Type B pancreatic cell (in vitro differentiated cells): ENCODE data around the gene PIP5K1A. TPM values are rescaled to one million over a fixed set of nuclear protein-coding genes. Genes with fewer than 3 reads are reported as not detected.

Source experiments
- DNase-seq: peaks from one replicate; pipeline ENCODE4 v3.0.0; 2021; ENCODE audit warnings: mixed read lengths; ENCODE audit not compliant: unreplicated experiment; ENCODE audit errors: extremely low spot score
- H3K27ac Mint-ChIP-seq: 2 replicates; pipeline ENCODE4 v1.8.0; 2021; ENCODE audit warnings: mild to moderate bottlenecking, mixed read lengths
- H3K27me3 Mint-ChIP-seq: 2 replicates; pipeline ENCODE4 v1.8.0; 2021; ENCODE audit warnings: mixed read lengths
- H3K36me3 Mint-ChIP-seq: 2 replicates; pipeline ENCODE4 v1.8.0; 2021; ENCODE audit warnings: mixed read lengths
- H3K4me1 Mint-ChIP-seq: one replicate; pipeline ENCODE4 v1.8.0; 2021; ENCODE audit warnings: mixed read lengths; ENCODE audit not compliant: unreplicated experiment
- H3K4me3 Mint-ChIP-seq: 2 replicates; pipeline ENCODE4 v1.8.0; 2021; ENCODE audit warnings: mild to moderate bottlenecking, mixed read lengths
- H3K9me3 Mint-ChIP-seq: 2 replicates; pipeline ENCODE4 v1.8.0; 2021; ENCODE audit warnings: mixed read lengths
- CTCF ChIP-seq: fragments of 200-600 bp; sonication (generic); conservative IDR thresholded peaks from 2 replicates; pipeline ENCODE4 v1.5.0; 2021; ENCODE audit warnings: antibody characterized with exemption, mild to moderate bottlenecking
- total RNA-seq: library from RNA; stranded (reverse); gene quantifications from 2 replicates; pipeline ENCODE4 v1.2.1, GENCODE V29; 2021; ENCODE audit warnings: low replicate concordance

PIP5K1A gene
- total RNA-seq, 1 donor from 2014 or later: 77.3 TPM

GRCh38 chr1:151286619-151287340 lies 88.4 kb downstream of the PIP5K1A start:
- peaks cover 15% of the 10 kb centered on the region for H3K4me1 Mint-ChIP-seq
- no peak overlapping the region for H3K4me3 Mint-ChIP-seq
- TF ChIP-seq CTCF: no peak
- H3K36me3 Mint-ChIP-seq: peaks cover 12% of the 10 kb centered on the region
- no peak for DNase-seq
- H3K9me3 Mint-ChIP-seq: no peaks in the 10 kb centered on the region
- H3K27me3 Mint-ChIP-seq: no peaks in the 10 kb centered on the region
- H3K27ac Mint-ChIP-seq: no peak overlapping the region

DNA sequence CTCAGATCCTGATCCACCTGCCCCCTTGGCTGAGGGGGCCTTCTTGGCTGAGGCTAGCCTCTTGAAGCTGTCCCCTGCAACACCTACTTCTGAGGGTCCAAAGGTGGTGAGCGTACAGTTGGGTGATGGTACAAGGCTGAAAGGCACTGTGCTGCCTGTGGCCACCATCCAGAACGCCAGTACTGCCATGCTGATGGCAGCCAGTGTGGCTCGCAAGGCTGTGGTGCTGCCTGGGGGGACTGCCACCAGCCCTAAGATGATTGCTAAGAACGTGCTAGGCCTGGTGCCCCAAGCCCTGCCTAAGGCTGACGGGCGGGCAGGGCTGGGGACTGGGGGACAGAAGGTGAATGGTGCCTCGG lies 89.0 kb downstream of the PIP5K1A start:
- H3K4me1 Mint-ChIP-seq: peaks cover 15% of the 10 kb centered on the region
- no peak overlapping the region for H3K27ac Mint-ChIP-seq
- H3K36me3 Mint-ChIP-seq: peaks cover 12% of the 10 kb centered on the region
- H3K9me3 Mint-ChIP-seq: no peaks in the 10 kb centered on the region
- no peak for DNase-seq
- H3K27me3 Mint-ChIP-seq: no peaks in the 10 kb centered on the region
- no peak overlapping the region for H3K4me3 Mint-ChIP-seq
- TF ChIP-seq CTCF: no peak

GRCh38 chr1:151287767-151288500 lies 89.6 kb downstream of the PIP5K1A start:
- H3K4me1 Mint-ChIP-seq: peaks cover 15% of the 10 kb centered on the region
- H3K36me3 Mint-ChIP-seq: peaks cover 17% of the 10 kb centered on the region
- H3K27me3 Mint-ChIP-seq: no peaks in the 10 kb centered on the region
- H3K27ac Mint-ChIP-seq: no peak overlapping the region
- no peak for TF ChIP-seq CTCF
- H3K9me3 Mint-ChIP-seq: no peaks in the 10 kb centered on the region
- DNase-seq: no peak
- H3K4me3 Mint-ChIP-seq: no peak overlapping the region

GRCh38 chr1:151288502-151288901 lies 90.2 kb downstream of the PIP5K1A start:
- peak overlapping the region; percentile 33 for H3K27ac Mint-ChIP-seq
- peaks cover 17% of the 10 kb centered on the region for H3K36me3 Mint-ChIP-seq

More at GRCh38 chr1:151288502-151288901, 90.2 kb downstream of the PIP5K1A start:
- Mint-ChIP-seq H3K27me3 (no peaks in the 10 kb centered on the region), H3K9me3 (no peaks in the 10 kb centered on the region), H3K4me3 (no peak overlapping the region), H3K4me1 (peaks cover 12% of the 10 kb centered on the region)
- TF ChIP-seq CTCF: no peak
- no peak for DNase-seq
